Measurements from ENCODE around the gene PSMC3.

- TF ChIP-seq CTCF (conservative IDR thresholded peaks at IDR 0.05) (peak; percentile 8; the same call in 1 of the 2 replicates), EZH2 (IDR thresholded peaks at IDR 0.05; ENCODE audit: low read depth) (no peak)
These were observed 17.4 kb downstream of the PSMC3 start for GRCh38 chr11:47408598-47409439.
